ENCODE measurements around the gene SMAGP.

Gene SMAGP

DNA sequence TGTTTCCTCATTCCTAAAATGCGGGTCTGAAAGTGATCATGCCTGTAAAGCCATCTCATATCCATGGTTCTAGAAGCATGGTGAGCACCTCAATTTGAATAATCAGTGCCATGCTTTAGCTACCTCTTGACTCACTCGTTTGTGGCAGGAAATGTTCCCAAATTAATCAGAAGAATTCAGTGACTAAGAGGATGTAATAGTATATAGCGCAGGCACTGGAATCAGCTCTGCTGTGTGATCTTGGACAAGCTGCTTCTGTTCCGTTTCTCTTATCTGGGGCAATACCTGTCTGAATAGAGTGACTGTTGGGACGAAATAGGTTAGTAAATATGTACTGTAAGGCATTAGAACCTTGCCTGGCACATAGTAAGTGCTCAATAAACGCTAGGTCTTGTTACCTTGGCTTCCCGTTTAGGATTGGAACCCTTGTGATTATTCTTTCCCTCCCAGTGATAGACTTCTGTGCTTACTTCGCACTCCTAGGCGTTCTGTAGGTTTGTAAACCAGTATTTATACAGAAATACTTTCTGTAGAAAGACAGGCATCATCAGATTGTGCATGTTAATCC is 820 bp upstream of the SMAGP start:
- Histone ChIP-seq H3K27ac (replicated peaks; ENCODE audit: low read length) (no peak overlapping the region), H3K4ac (ENCODE audit: low read length) (no peak overlapping the region), H2BK12ac (ENCODE audit: low read length) (no peak overlapping the region), H3K27me3 (ENCODE audit: control insufficient read depth in 3 of 3, insufficient read depth in 3 of 3, low read depth in 1 of 3, low read length in 3 of 3) (peaks cover 0 to 44% (median 6%) of the 10 kb centered on the region in 3 experiments), H4K91ac (ENCODE audit: low read depth, low read length, poor library complexity) (no peak overlapping the region), H2BK15ac (ENCODE audit: low read length) (no peak overlapping the region), H3K36me3 (replicated peaks in 1 of 2; ENCODE audit: control insufficient read depth in 2 of 2, insufficient read depth in 2 of 2, low read length in 2 of 2) (no peaks in the 10 kb centered on the region), H2AFZ (ENCODE audit: low read length) (peak overlapping the region; percentile 98), H2BK120ac (ENCODE audit: low read depth, low read length) (no peak overlapping the region), H3K4me2 (ENCODE audit: insufficient read depth, low read length, poor library complexity, severe bottlenecking) (peak overlapping the region; percentile 73), H2AK5ac (ENCODE audit: low read depth, low read length) (no peak overlapping the region), H2BK5ac (ENCODE audit: low read length) (no peak overlapping the region), H3K4me1 (ENCODE audit: control insufficient read depth in 2 of 2, insufficient read depth in 1 of 2, low read depth in 1 of 2, low read length in 2 of 2) (no peaks in the 10 kb centered on the region), H3K14ac (ENCODE audit: low read length) (no peak overlapping the region), H3K4me3 (ENCODE audit: low read length in 2 of 2) (peak overlapping the region; percentile 52 to 85), H4K8ac (ENCODE audit: low read depth, low read length) (no peak overlapping the region), H3K18ac (ENCODE audit: low read length) (no peak overlapping the region), H3K79me1 (ENCODE audit: low read depth, low read length) (no peaks in the 10 kb centered on the region), H3K23ac (ENCODE audit: low read depth, low read length, poor library complexity) (no peak overlapping the region), H3K9me3 (replicated peaks in 1 of 2; ENCODE audit: control insufficient read depth in 2 of 2, insufficient read depth in 1 of 2, low read depth in 1 of 2, low read length in 2 of 2) (no peaks in the 10 kb centered on the region), H3K9ac (ENCODE audit: low read depth, low read length, poor library complexity) (no peak overlapping the region)
- no CpG with 5 or more reads among the region's 9 CpGs for WGBS, 2 donors (ENCODE audit: extremely low coverage in 2 of 2, insufficient read length in 2 of 2, insufficient replicate concordance in 1 of 2)
- no peak for DNase-seq (ENCODE audit: low spot score)

GRCh38 chr12:51269174-51270066 is 795 bp downstream of the SMAGP start:
- Histone ChIP-seq H3K9ac (ENCODE audit: low read depth, low read length, poor library complexity) (no peak overlapping the region), H3K4me2 (ENCODE audit: insufficient read depth, low read length, poor library complexity, severe bottlenecking) (peak overlapping the region; percentile 73), H3K36me3 (replicated peaks in 1 of 2; ENCODE audit: control insufficient read depth in 2 of 2, insufficient read depth in 2 of 2, low read length in 2 of 2) (no peaks in the 10 kb centered on the region), H2BK12ac (ENCODE audit: low read length) (peak overlapping the region; percentile 33), H3K23ac (ENCODE audit: low read depth, low read length, poor library complexity) (peak overlapping the region; percentile 38), H4K91ac (ENCODE audit: low read depth, low read length, poor library complexity) (no peak overlapping the region), H2BK5ac (ENCODE audit: low read length) (no peak overlapping the region), H2AFZ (ENCODE audit: low read length) (peak overlapping the region; percentile 98), H3K4me1 (ENCODE audit: control insufficient read depth in 2 of 2, insufficient read depth in 1 of 2, low read depth in 1 of 2, low read length in 2 of 2) (no peaks in the 10 kb centered on the region), H3K4ac (ENCODE audit: low read length) (no peak overlapping the region), H3K18ac (ENCODE audit: low read length) (peak overlapping the region; percentile 89), H2BK120ac (ENCODE audit: low read depth, low read length) (no peak overlapping the region), H2BK15ac (ENCODE audit: low read length) (peak overlapping the region; percentile 16), H3K79me1 (ENCODE audit: low read depth, low read length) (no peaks in the 10 kb centered on the region), H3K14ac (ENCODE audit: low read length) (no peak overlapping the region), H3K27ac (replicated peaks; ENCODE audit: low read length) (no peak overlapping the region), H3K9me3 (replicated peaks in 1 of 2; ENCODE audit: control insufficient read depth in 2 of 2, insufficient read depth in 1 of 2, low read depth in 1 of 2, low read length in 2 of 2) (no peaks in the 10 kb centered on the region), H3K27me3 (ENCODE audit: control insufficient read depth in 3 of 3, insufficient read depth in 3 of 3, low read depth in 1 of 3, low read length in 3 of 3) (peaks cover 0 to 44% (median 6%) of the 10 kb centered on the region in 3 experiments), H4K8ac (ENCODE audit: low read depth, low read length) (no peak overlapping the region), H2AK5ac (ENCODE audit: low read depth, low read length) (no peak overlapping the region), H3K4me3 (ENCODE audit: low read length in 2 of 2) (peak overlapping the region; percentile 52 to 85)
- WGBS, 2 donors (ENCODE audit: extremely low coverage in 2 of 2, insufficient read length in 2 of 2, insufficient replicate concordance in 1 of 2) = no CpG with 5 or more reads among the region's 59 CpGs
- peak; percentile 64 for DNase-seq (ENCODE audit: low spot score)

- Histone ChIP-seq H2BK15ac (ENCODE audit: low read length) (no peak overlapping the region), H2AK5ac (ENCODE audit: low read depth, low read length) (no peak overlapping the region), H3K27ac (replicated peaks; ENCODE audit: low read length) (no peak overlapping the region), H3K79me1 (ENCODE audit: low read depth, low read length) (no peaks in the 10 kb centered on the region), H3K36me3 (replicated peaks in 1 of 2; ENCODE audit: control insufficient read depth in 2 of 2, insufficient read depth in 2 of 2, low read length in 2 of 2) (no peaks in the 10 kb centered on the region), H3K4me2 (ENCODE audit: insufficient read depth, low read length, poor library complexity, severe bottlenecking) (no peak overlapping the region), H3K14ac (ENCODE audit: low read length) (no peak overlapping the region), H2BK12ac (ENCODE audit: low read length) (no peak overlapping the region), H4K91ac (ENCODE audit: low read depth, low read length, poor library complexity) (no peak overlapping the region), H2BK120ac (ENCODE audit: low read depth, low read length) (no peak overlapping the region), H3K23ac (ENCODE audit: low read depth, low read length, poor library complexity) (no peak overlapping the region), H3K27me3 (ENCODE audit: control insufficient read depth in 3 of 3, insufficient read depth in 3 of 3, low read depth in 1 of 3, low read length in 3 of 3) (peaks cover 0 to 23% (median 0%) of the 10 kb centered on the region in 3 experiments), H3K18ac (ENCODE audit: low read length) (no peak overlapping the region), H3K9me3 (replicated peaks in 1 of 2; ENCODE audit: control insufficient read depth in 2 of 2, insufficient read depth in 1 of 2, low read depth in 1 of 2, low read length in 2 of 2) (no peaks in the 10 kb centered on the region), H4K8ac (ENCODE audit: low read depth, low read length) (no peak overlapping the region), H3K4me3 (ENCODE audit: low read length in 2 of 2) (no peak overlapping the region), H2AFZ (ENCODE audit: low read length) (no peak overlapping the region), H3K4me1 (ENCODE audit: control insufficient read depth in 2 of 2, insufficient read depth in 1 of 2, low read depth in 1 of 2, low read length in 2 of 2) (no peaks in the 10 kb centered on the region), H2BK5ac (ENCODE audit: low read length) (no peak overlapping the region), H3K4ac (ENCODE audit: low read length) (no peak overlapping the region), H3K9ac (ENCODE audit: low read depth, low read length, poor library complexity) (no peak overlapping the region)
- DNase-seq (ENCODE audit: low spot score) = no peak
Measured at GRCh38 chr12:51265024-51265423, 5.2 kb downstream of the SMAGP start.

GRCh38 chr12:51264297-51264696 is 5.9 kb downstream of the SMAGP start:
- no peak overlapping the region for H3K23ac ChIP-seq (ENCODE audit: low read depth, low read length, poor library complexity)
- no peak overlapping the region for H2BK120ac ChIP-seq (ENCODE audit: low read depth, low read length)
- no peak overlapping the region for H3K9ac ChIP-seq (ENCODE audit: low read depth, low read length, poor library complexity)
- no peak overlapping the region for H2BK12ac ChIP-seq (ENCODE audit: low read length)
- H3K9me3 ChIP-seq (replicated peaks in 1 of 2; ENCODE audit: control insufficient read depth in 2 of 2, insufficient read depth in 1 of 2, low read depth in 1 of 2, low read length in 2 of 2) = no peaks in the 10 kb centered on the region
- no peak overlapping the region for H4K91ac ChIP-seq (ENCODE audit: low read depth, low read length, poor library complexity)
- WGBS, 2 donors (ENCODE audit: extremely low coverage in 2 of 2, insufficient read length in 2 of 2, insufficient replicate concordance in 1 of 2) = no CpG with 5 or more reads among the region's 5 CpGs
- no peak overlapping the region for H2AFZ ChIP-seq (ENCODE audit: low read length)
- no peak overlapping the region for H3K18ac ChIP-seq (ENCODE audit: low read length)
- no peak overlapping the region for H2BK5ac ChIP-seq (ENCODE audit: low read length)
- no peak overlapping the region for H3K27ac ChIP-seq (replicated peaks; ENCODE audit: low read length)
- H3K36me3 ChIP-seq (replicated peaks in 1 of 2; ENCODE audit: control insufficient read depth in 2 of 2, insufficient read depth in 2 of 2, low read length in 2 of 2) = no peaks in the 10 kb centered on the region
- H4K8ac ChIP-seq (ENCODE audit: low read depth, low read length) = no peak overlapping the region
- no peak overlapping the region for H3K4me2 ChIP-seq (ENCODE audit: insufficient read depth, low read length, poor library complexity, severe bottlenecking)
- no peak overlapping the region for H3K4me3 ChIP-seq (ENCODE audit: low read length in 2 of 2)
- no peak overlapping the region for H3K4ac ChIP-seq (ENCODE audit: low read length)
- peak overlapping the region; percentile 26 for H2AK5ac ChIP-seq (ENCODE audit: low read depth, low read length)
- H2BK15ac ChIP-seq (ENCODE audit: low read length) = no peak overlapping the region
- no peak overlapping the region for H3K14ac ChIP-seq (ENCODE audit: low read length)
- H3K27me3 ChIP-seq (ENCODE audit: control insufficient read depth in 3 of 3, insufficient read depth in 3 of 3, low read depth in 1 of 3, low read length in 3 of 3) = peaks cover 0 to 18% (median 0%) of the 10 kb centered on the region in 3 experiments
- no peaks in the 10 kb centered on the region for H3K79me1 ChIP-seq (ENCODE audit: low read depth, low read length)
- no peak for DNase-seq (ENCODE audit: low spot score)
- H3K4me1 ChIP-seq (ENCODE audit: control insufficient read depth in 2 of 2, insufficient read depth in 1 of 2, low read depth in 1 of 2, low read length in 2 of 2) = no peaks in the 10 kb centered on the region

Measured in neuronal stem cell (in vitro differentiated cells).